Measurements from ENCODE around the gene BID. TPM values are rescaled to one million over a fixed set of nuclear protein-coding genes. Genes with fewer than 3 reads are reported as not detected.

Gene BID
- total and polyA plus RNA-seq, 2 of the 8 experiments (the other 6 are each of a cell fraction or from before 2014, with no cell fraction given) = 39.3 to 114 TPM

DNA sequence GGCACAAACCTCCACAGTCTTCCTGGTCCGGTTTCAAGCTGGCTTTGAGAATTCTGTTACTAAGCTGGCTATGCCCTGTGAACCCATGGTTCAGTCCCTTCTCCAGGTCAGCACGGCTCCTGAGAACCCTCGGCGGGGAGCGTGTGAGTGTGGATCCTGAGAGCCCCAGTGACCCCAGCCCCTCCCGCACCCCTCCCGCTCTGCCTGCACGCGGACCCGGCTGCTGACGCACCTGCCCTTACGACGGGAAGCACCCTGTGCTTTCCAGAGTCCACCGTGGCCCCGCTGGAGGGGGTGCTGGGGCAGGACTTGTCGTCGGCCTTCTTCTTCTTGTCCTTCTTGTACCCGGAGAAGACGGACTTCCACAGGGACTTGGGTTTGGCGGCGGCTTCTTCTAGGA, 42.8 kb upstream of the BID start:
- DNase-seq (ENCODE audit: low read depth in 1 of 2, low spot score in 2 of 2) = no peak
- POLR2A ChIA-PET (ENCODE audit: partially characterized antibody) = no interaction called here
- TF ChIP-seq SUZ12 (IDR thresholded peaks at IDR 0.05; ENCODE audit: low read length) (no peak), CEBPB (IDR thresholded peaks at IDR 0.05; ENCODE audit: low read depth, low read length) (no peak), RFX5 (IDR thresholded peaks at IDR 0.05; ENCODE audit: borderline replicate concordance, low read depth, low read length) (no peak), GTF2F1 (IDR thresholded peaks at IDR 0.05; ENCODE audit: borderline replicate concordance, low read depth, low read length) (no peak), ZNF274 (IDR thresholded peaks at IDR 0.05; ENCODE audit: borderline replicate concordance, extremely low read depth, low read length) (no peak), JUN (IDR thresholded peaks at IDR 0.05; ENCODE audit: low read depth, low read length) (no peak), CHD2 (IDR thresholded peaks at IDR 0.05; ENCODE audit: low read length) (no peak), KDM4A (IDR thresholded peaks at IDR 0.05; ENCODE audit: low read depth, low read length, severe bottlenecking) (no peak), CBX5 (IDR thresholded peaks at IDR 0.05; ENCODE audit: low read depth, low read length) (no peak), RXRA (IDR thresholded peaks at IDR 0.05; ENCODE audit: insufficient read depth, low read depth, low read length) (no peak), PHF8 (conservative IDR thresholded peaks at IDR 0.05; ENCODE audit: low read depth, low read length) (no peak), MAFK (IDR thresholded peaks at IDR 0.05; ENCODE audit: low read depth, low read length) (no peak), BCL11A (IDR thresholded peaks at IDR 0.05; ENCODE audit: low read depth in 2 of 2, low read length in 2 of 2) (no peak), RBBP5 (IDR thresholded peaks at IDR 0.05; ENCODE audit: borderline replicate concordance, low read depth, low read length) (no peak), KDM5A (IDR thresholded peaks at IDR 0.05; ENCODE audit: low read length) (no peak)

More for the DNA sequence above, 42.8 kb upstream of the BID start:
- Histone ChIP-seq H3K4me2 (ENCODE audit: insufficient read depth in 1 of 2, low read depth in 2 of 2, low read length in 2 of 2) (no peak overlapping the region), H3K36me3 (ENCODE audit: control insufficient read depth in 2 of 4, insufficient read depth in 4 of 4, low read length in 3 of 4) (peaks cover 0 to 3% (median 0%) of the 10 kb centered on the region in 4 experiments; a peak in 1 of 8 replicates), H4K20me1 (replicated peaks in 1 of 2; ENCODE audit: control insufficient read depth in 1 of 2, insufficient read depth in 2 of 2, low read length in 2 of 2) (peaks cover 0 to 1% of the 10 kb centered on the region in 2 experiments), H3K4ac (replicated peaks; ENCODE audit: insufficient read length, low read depth, low read length) (no peak overlapping the region), H2AK5ac (ENCODE audit: low read depth, low read length) (no peak overlapping the region), H3K79me2 (ENCODE audit: control insufficient read depth in 1 of 2, insufficient read depth in 2 of 2, low read length in 2 of 2) (no peaks in the 10 kb centered on the region), H3K4me1 (replicated peaks in 1 of 4; ENCODE audit: control insufficient read depth in 3 of 4, insufficient read depth in 4 of 4, low read length in 3 of 4) (peaks cover 0 to 1% (median 0%) of the 10 kb centered on the region in 4 experiments; a peak in 2 of 7 replicates), H4K5ac (ENCODE audit: insufficient read length, low read depth, low read length) (no peak overlapping the region), H4K8ac (ENCODE audit: extremely low read depth, insufficient read depth, low read length) (no peak overlapping the region), H3K9ac (replicated peaks in 1 of 4; ENCODE audit: extremely low read depth in 1 of 4, low read depth in 3 of 4, low read length in 3 of 4) (no peak overlapping the region), H3K4me3 (ENCODE audit: extremely low read depth in 1 of 4, insufficient read depth in 2 of 4, low read depth in 3 of 4, low read length in 4 of 4) (no peak overlapping the region), H3K27ac (ENCODE audit: low read depth, low read length) (no peak overlapping the region), H2BK12ac (ENCODE audit: low read depth, low read length) (no peak overlapping the region), H3K56ac (replicated peaks; ENCODE audit: insufficient read length, low read depth, low read length) (no peak overlapping the region), H2AFZ (ENCODE audit: low read length) (no peak overlapping the region), H2BK5ac (ENCODE audit: low read depth, low read length) (no peak overlapping the region), H2BK120ac (replicated peaks; ENCODE audit: low read depth, low read length) (no peak overlapping the region), H3K79me1 (ENCODE audit: low read depth, low read length) (no peaks in the 10 kb centered on the region; the same call in 1 of the 2 replicates), H2BK15ac (ENCODE audit: low read length) (no peak overlapping the region), H3K23me2 (ENCODE audit: low read depth, low read length) (no peaks in the 10 kb centered on the region), H3K27me3 (replicated peaks in 1 of 4; ENCODE audit: control insufficient read depth in 3 of 4, extremely low read depth in 1 of 4, insufficient read depth in 3 of 4, low read length in 3 of 4) (no peaks in the 10 kb centered on the region), H4K91ac (replicated peaks; ENCODE audit: insufficient read length, low read length) (no peak overlapping the region), H3K9me3 (ENCODE audit: insufficient read depth in 2 of 2, low read depth in 1 of 2, low read length in 1 of 2) (no peaks in the 10 kb centered on the region), H3K18ac (ENCODE audit: extremely low read depth, low read length) (no peak overlapping the region), H3K23ac (ENCODE audit: insufficient read length) (no peak overlapping the region), H2BK20ac (ENCODE audit: low read length) (no peak overlapping the region), H3K14ac (ENCODE audit: insufficient read length) (no peak overlapping the region)
- WGBS, 2 experiments (ENCODE audit: extremely low coverage in 1 of 2, insufficient coverage in 1 of 2, insufficient read length in 1 of 2, insufficient replicate concordance in 2 of 2, low coverage in 1 of 2, low lambda C conversion rate in 2 of 2, missing lambda C conversion rate in 1 of 2) = 96% methylated on average over 18 of the region's 21 CpGs; no CpG with 5 or more reads in 1 of the 2 experiments
- CTCF ChIA-PET (ENCODE audit: partially characterized antibody) = interaction anchor here (1.8 kb wide), 2 partner anchors 13 to 74 kb away, joined by 6 to 7 read pairs; no protein-coding TSS in a partner anchor
- FAIRE-seq = no peak
